Lung (tissue), 12 donors: ENCODE data around the gene FAM180A. TPM values are rescaled to one million over a fixed set of nuclear protein-coding genes. Genes with fewer than 3 reads are reported as not detected.

Experiments
- ATAC-seq: fragments of 200-7000 bp; cut with Tn5 transposase; one replicate; pipeline ENCODE4 v1.9.1; 2020; ENCODE audit warnings: moderate number of reproducible peaks; ENCODE audit not compliant: insufficient read depth, low FRiP score
- DNase-seq, 3 donors: peaks; one replicate each; pipeline ENCODE4 v3.0.0-alpha.2; 2013 to 2017
- H3K27ac ChIP-seq, 2 donors: one replicate each; pipeline ENCODE4 v1.5.1; 2013; ENCODE audit warnings: mild to moderate bottlenecking in 2 of 2, moderate library complexity in 2 of 2, control low read depth in 1 of 2, inconsistent platforms in 1 of 2, low read depth in 1 of 2, low read length in 1 of 2
- H3K27me3 ChIP-seq, 3 donors: one replicate each; pipeline ENCODE4 v1.5.1; 2013; ENCODE audit warnings: low read length in 2 of 3; ENCODE audit not compliant: control insufficient read depth in 3 of 3, insufficient read depth in 3 of 3
- H3K36me3 ChIP-seq, 4 donors: one replicate each; pipeline ENCODE4 v1.5.1; 2013; ENCODE audit warnings: low read length in 4 of 4, mild to moderate bottlenecking in 1 of 4, moderate library complexity in 1 of 4; ENCODE audit not compliant: control insufficient read depth in 4 of 4, insufficient read depth in 4 of 4
- H3K4me1 ChIP-seq, 5 donors: one replicate each; pipeline ENCODE4 v1.5.1; 2013; ENCODE audit warnings: low read length in 5 of 5, mild to moderate bottlenecking in 2 of 5, moderate library complexity in 1 of 5; ENCODE audit not compliant: control insufficient read depth in 5 of 5, insufficient read depth in 5 of 5
- H3K4me3 ChIP-seq: one replicate; pipeline ENCODE4 v1.5.1; 2013; ENCODE audit warnings: mild to moderate bottlenecking, control low read depth, moderate library complexity
- H3K9ac ChIP-seq, 2 donors: one replicate each; pipeline ENCODE4 v1.5.1; 2013; ENCODE audit warnings: low read length in 2 of 2, control low read depth in 1 of 2; ENCODE audit not compliant: insufficient read depth in 1 of 2
- H3K9me3 ChIP-seq, 4 donors: one replicate each; pipeline ENCODE4 v1.5.1; 2013; ENCODE audit warnings: low read length in 3 of 4, mild to moderate bottlenecking in 1 of 4, moderate library complexity in 1 of 4; ENCODE audit not compliant: control insufficient read depth in 4 of 4, insufficient read depth in 3 of 4
- CTCF ChIP-seq: IDR thresholded peaks from 2 replicates; pipeline ENCODE4 v1.5.1; 2012; ENCODE audit warnings: mild to moderate bottlenecking; ENCODE audit errors: control extremely low read depth, extremely low read depth
- WGBS, 2 donors: extraction: QIAGEN DNeasy Blood & Tissue Kit; methylation state at CpG; one replicate each; pipeline ENCODE4 v1.1.7; 2013; 5-methylcytosine and 5-hydroxymethylcytosine counted together
- polyA plus RNA-seq, 2 donors: library from polyadenylated mRNA; stranded (reverse); fragments of 200-250 nt; gene quantifications; one replicate each; pipeline ENCODE4 v1.2.1, GENCODE V29; 2013
- total RNA-seq, 2 donors: library from RNA; depleted of rRNA in 1 of 2; stranded (reverse); fragments of >200 nt in 1 of 2; gene quantifications; one replicate each; pipeline ENCODE4 v1.2.1, GENCODE V29; 2014 to 2021
- donor health status: control.
- donor health status: control.
- donor health status: Bipolar disorder and iron deficiency.
- donor health status: healthy.
- donor health status: DM: yes; HTN: yes; CAD: no.

Gene FAM180A
- total and polyA plus RNA-seq, 4 donors: 0.18 to 2.1 (median 1.3) TPM

- Histone ChIP-seq H3K9me3 (peaks cover 0 to 2% (median 0%) of the 10 kb centered on the region in 4 donors), H3K4me3 (no peak overlapping the region), H3K4me1 (peaks cover 0 to 13% (median 0%) of the 10 kb centered on the region in 5 donors), H3K27ac (no peak overlapping the region), H3K36me3 (no peaks in the 10 kb centered on the region), H3K9ac (no peak overlapping the region), H3K27me3 (no peaks in the 10 kb centered on the region)
- WGBS, 2 donors: 54 to 69% methylated on average over 7 of the region's 7 CpGs
- TF ChIP-seq CTCF: no peak
- DNase-seq (no peak), ATAC-seq (no peak)
These were observed 43.1 kb upstream of the FAM180A start for GRCh38 chr7:135791543-135792362.

DNA sequence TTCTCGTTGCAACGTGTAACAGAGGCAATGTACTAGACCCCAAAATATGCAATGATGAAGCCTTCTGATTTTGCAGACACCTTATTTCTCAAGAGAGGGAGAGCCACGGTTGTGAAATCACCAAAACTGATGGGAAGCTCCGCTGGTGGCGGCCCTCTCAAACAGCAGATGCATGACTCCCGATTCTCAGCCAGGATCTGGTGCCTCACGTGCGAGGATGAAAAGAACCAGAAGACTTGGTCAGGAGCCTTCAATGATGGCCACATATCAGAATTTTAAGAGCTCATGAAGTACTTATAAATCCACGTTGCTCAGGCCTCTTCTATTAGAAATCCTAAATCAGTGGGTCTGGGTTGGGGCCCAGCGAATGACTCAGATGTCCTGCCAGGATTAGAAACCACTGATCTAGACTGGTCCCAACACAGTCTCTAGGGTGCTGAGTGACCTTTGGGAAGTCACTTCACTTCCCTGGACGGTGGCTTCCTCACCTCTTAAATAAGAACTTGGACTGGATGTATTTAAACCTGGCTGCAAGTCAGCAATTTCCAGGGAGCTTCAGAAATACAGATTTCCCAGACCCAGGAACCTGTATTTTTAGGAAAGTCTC, 41.9 kb upstream of the FAM180A start:
- Histone ChIP-seq H3K36me3 (no peaks in the 10 kb centered on the region), H3K9ac (no peak overlapping the region), H3K4me1 (peaks cover 0 to 4% (median 0%) of the 10 kb centered on the region in 5 donors), H3K27ac (no peak overlapping the region), H3K27me3 (no peaks in the 10 kb centered on the region), H3K4me3 (no peak overlapping the region), H3K9me3 (peaks cover 0 to 2% (median 0%) of the 10 kb centered on the region in 4 donors)
- WGBS, 2 donors: 55 to 86% methylated on average over 11 of the region's 11 CpGs
- DNase-seq: no peak
- no peak for ATAC-seq
- TF ChIP-seq CTCF: no peak

DNA sequence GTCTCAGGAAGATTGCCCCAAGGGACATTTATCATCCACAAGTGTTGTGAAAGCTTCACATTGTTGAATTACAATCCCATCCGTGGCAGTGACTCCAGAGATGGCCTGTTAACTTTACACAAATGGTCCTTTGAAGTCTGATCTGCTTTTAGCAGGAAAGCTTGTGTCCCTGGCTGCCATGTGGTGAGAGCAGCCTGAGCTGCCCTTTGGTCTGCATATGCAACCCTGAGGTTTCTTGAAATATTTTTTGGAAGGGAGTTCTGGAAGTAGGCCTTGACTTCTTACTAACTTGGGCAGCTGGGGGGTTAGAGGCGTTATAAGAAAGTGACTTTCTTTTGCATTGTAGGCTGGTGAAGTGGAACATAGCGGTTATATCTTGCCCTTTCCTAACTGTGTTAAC, 41.3 kb upstream of the FAM180A start:
- WGBS, 2 donors: 69 to 71% methylated on average over 3 of the region's 3 CpGs
- Histone ChIP-seq H3K4me1 (peaks cover 0 to 2% (median 0%) of the 10 kb centered on the region in 5 donors), H3K36me3 (no peaks in the 10 kb centered on the region), H3K9ac (no peak overlapping the region), H3K27ac (no peak overlapping the region), H3K9me3 (peaks cover 0 to 2% (median 0%) of the 10 kb centered on the region in 4 donors), H3K27me3 (no peaks in the 10 kb centered on the region), H3K4me3 (no peak overlapping the region)
- no peak for DNase-seq
- TF ChIP-seq CTCF: no peak
- no peak for ATAC-seq
